ENCODE data around the gene EPG5.

DNA sequence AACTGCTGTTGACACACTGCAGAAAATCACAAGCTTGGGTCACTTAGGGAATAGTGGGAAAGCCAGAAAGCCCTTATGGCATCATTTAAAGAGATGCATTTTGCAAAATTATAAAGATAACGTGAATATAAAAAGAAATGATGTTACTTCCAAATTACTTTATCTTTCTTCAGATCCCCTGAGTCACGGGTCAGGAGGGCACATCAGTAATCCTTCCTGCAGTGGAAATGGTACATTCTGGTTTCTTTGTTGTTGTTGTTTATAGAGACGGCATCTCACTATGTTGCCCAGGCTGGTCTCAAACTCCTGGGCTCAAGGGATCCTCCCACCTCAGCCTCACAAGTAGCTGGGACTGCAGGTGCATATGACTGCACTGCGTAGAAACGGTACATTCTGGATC is 9.8 kb upstream of the EPG5 start:
- TF ChIP-seq, protein P1, sequence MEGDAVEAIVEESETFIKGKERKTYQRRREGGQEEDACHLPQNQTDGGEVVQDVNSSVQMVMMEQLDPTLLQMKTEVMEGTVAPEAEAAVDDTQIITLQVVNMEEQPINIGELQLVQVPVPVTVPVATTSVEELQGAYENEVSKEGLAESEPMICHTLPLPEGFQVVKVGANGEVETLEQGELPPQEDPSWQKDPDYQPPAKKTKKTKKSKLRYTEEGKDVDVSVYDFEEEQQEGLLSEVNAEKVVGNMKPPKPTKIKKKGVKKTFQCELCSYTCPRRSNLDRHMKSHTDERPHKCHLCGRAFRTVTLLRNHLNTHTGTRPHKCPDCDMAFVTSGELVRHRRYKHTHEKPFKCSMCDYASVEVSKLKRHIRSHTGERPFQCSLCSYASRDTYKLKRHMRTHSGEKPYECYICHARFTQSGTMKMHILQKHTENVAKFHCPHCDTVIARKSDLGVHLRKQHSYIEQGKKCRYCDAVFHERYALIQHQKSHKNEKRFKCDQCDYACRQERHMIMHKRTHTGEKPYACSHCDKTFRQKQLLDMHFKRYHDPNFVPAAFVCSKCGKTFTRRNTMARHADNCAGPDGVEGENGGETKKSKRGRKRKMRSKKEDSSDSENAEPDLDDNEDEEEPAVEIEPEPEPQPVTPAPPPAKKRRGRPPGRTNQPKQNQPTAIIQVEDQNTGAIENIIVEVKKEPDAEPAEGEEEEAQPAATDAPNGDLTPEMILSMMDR (IDR thresholded peaks at IDR 0.05), result no peak
- no peak for TF ChIP-seq EP300 (IDR thresholded peaks at IDR 0.05)

Data from esophagus muscularis mucosa (tissue), 3 donors.